Mammary epithelial cell (primary cell): Measurements from ENCODE around the gene CTU1.

Source experiments
- EZH2 ChIP-seq: IDR thresholded peaks from 2 replicates; pipeline ENCODE4 v1.6.1; 2012; ENCODE audit warnings: low read length, inconsistent platforms, borderline replicate concordance
- TF ChIP-seq, protein P1 (sequence below), 2 donors: IDR thresholded peaks in 1 of 2; conservative IDR thresholded peaks in 1 of 2; 2 replicates each; pipeline ENCODE4 v1.5.1; 2011 to 2012; ENCODE audit warnings: inconsistent platforms in 2 of 2, low read length in 2 of 2, mild to moderate bottlenecking in 2 of 2, control low read depth in 1 of 2, low read depth in 1 of 2; ENCODE audit not compliant: insufficient read depth in 1 of 2; ENCODE audit errors: extremely low read depth in 1 of 2

GRCh38 chr19:51129716-51130115 is 21.5 kb upstream of the CTU1 start:
- TF ChIP-seq, protein P1, sequence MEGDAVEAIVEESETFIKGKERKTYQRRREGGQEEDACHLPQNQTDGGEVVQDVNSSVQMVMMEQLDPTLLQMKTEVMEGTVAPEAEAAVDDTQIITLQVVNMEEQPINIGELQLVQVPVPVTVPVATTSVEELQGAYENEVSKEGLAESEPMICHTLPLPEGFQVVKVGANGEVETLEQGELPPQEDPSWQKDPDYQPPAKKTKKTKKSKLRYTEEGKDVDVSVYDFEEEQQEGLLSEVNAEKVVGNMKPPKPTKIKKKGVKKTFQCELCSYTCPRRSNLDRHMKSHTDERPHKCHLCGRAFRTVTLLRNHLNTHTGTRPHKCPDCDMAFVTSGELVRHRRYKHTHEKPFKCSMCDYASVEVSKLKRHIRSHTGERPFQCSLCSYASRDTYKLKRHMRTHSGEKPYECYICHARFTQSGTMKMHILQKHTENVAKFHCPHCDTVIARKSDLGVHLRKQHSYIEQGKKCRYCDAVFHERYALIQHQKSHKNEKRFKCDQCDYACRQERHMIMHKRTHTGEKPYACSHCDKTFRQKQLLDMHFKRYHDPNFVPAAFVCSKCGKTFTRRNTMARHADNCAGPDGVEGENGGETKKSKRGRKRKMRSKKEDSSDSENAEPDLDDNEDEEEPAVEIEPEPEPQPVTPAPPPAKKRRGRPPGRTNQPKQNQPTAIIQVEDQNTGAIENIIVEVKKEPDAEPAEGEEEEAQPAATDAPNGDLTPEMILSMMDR (conservative IDR thresholded peaks at IDR 0.05 in 1 of 2, IDR thresholded peaks at IDR 0.05 in 1 of 2; ENCODE audit: extremely low read depth in 1 of 2, insufficient read depth in 1 of 2, low read depth in 1 of 2, low read length in 2 of 2): no peak
- TF ChIP-seq EZH2: no peak
